Ecto neural progenitor cell (in vitro differentiated cells): ENCODE measurements around the gene SPEM2.
"Not testable (repeated sequence)": the region's sequence is repeated elsewhere in the genome, so short reads cannot be mapped to it uniquely, and the experiment has no call there.

ENCODE experiments used
- DNase-seq: peaks from one replicate; pipeline ENCODE4 v3.0.0-alpha.2; 2018; ENCODE audit warnings: low spot score

Gene SPEM2

GRCh38 chr17:7474767-7475166 is 49.4 kb downstream of the SPEM2 start:
- not testable (repeated sequence) for DNase-seq

DNA sequence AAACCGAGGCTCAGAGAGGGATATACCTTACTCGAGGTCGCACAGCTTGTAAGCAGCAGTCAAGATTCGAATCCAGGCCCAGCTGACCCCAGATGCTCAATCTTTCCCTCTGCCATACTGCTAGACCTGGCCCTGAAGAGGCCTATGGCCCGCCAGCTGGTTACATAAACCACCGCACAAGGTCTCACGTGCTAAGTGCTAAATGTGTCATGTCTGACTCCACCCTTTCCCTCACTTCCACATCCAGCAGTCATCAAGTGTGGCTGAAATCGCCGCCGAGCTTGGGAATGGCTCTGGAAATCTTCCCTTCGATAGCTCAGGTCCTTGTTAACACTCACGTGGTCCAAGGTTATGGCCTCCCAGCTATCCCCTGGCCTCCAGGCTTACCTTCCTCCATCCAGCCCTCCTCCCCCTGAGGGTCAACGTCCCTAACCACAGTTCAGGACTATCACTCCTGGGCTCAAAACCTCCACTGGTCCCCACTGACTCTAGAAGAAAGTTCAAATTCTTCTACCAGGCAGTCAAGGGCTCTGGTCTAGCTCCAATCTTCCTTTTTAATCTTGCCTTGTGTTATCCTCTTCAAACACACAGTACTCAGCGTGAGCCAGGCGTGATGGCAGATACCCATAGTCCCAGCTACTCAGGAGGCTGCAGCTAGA is 50.5 kb downstream of the SPEM2 start:
- no peak for DNase-seq

GRCh38 chr17:7476494-7476893 is 51.1 kb downstream of the SPEM2 start:
- no peak for DNase-seq

GRCh38 chr17:7476951-7477350 is 51.5 kb downstream of the SPEM2 start:
- no peak for DNase-seq
